Measurements from ENCODE around the gene GDA.
"Not testable (repeated sequence)": the region's sequence is repeated elsewhere in the genome, so short reads cannot be mapped to it uniquely, and the experiment has no call there.

GDA gene

GRCh38 chr9:72211047-72211446, 61.8 kb downstream of the GDA start:
- DNase-seq = no peak

GRCh38 chr9:72213906-72214305, 64.7 kb downstream of the GDA start:
- no peak for DNase-seq

- DNase-seq = no peak
Measured at GRCh38 chr9:72217306-72217842, 68.1 kb downstream of the GDA start.

DNA sequence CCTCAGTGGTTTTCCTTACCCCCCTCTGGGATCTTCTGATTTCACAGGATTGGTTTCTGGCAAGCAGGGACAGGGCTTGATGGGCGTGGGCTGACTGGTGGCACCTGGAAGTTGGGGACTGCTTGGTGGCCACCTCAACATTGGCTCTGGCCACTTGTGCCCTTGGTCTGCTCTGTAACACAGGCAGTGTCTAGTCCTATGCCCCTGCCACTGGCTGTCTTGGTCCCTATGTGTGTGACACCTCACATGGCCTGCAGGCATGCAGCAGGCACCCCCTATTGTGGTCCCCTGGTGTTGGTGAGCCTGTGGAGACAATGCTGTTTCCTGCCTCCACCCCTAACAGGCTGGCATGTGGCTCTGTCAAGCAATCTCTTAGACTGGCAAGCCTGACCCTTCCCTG, 71.3 kb downstream of the GDA start:
- no peak for DNase-seq

GRCh38 chr9:72226146-72226812, 77.0 kb downstream of the GDA start:
- DNase-seq = no peak

- no peak for DNase-seq
Measured at GRCh38 chr9:72228282-72228681, 79.0 kb downstream of the GDA start.

DNA sequence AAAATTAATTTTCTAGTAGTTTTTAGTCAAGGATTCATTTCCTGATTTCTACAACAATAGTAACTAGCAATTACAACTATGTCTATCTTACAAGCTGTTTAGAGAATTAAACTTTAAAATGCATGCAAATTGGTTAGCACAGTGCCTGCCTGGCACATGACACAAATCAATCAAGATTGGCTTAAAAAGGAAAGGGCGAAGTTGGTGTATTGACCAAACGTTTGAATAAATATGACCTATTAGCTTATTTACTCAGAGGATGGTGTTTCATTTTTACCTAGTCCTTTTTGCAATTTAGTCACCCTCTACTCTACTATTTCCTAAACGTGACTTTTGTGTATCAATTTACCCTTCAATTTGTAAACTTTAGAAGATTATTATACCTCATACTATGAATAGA, 83.5 kb downstream of the GDA start:
- no peak for DNase-seq

DNA sequence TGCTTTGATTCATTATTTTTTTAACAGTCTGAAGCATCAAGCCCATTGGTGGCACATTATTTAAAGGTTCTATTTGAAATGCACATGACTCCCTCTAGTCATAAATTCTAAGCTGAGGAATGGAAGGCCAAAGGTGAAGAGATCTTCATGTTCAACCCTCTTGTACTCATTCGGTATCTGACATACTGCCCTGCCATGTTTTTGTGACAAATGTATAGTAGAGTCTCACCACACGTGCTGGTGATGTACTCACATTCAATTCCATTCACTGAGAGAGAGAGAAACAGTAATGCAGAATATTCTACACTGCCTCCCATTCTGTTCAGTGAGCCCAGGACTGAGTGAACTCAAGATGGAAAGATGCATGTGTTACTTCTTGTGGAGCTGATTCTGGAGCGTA, 98.3 kb downstream of the GDA start:
- no peak for DNase-seq

DNA sequence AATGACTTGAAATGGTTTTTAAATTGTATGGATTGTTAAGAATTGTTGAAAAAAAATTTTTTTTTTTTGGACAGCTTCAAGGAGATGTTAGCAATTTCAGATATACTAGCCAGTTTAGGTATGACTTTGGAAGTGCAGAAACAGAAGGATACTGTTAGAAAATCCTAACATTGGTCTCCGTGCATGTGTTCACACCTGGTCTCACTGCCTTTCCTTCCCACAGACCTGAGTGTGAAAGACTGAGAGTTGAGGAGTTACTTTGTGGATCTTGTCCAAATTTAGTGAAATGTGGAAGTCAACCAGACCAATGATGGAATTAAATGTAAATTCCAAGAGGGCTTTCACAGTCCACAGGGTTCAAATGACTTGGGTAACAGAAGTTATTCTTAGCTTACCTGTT, 102.3 kb downstream of the GDA start:
- no peak for DNase-seq

DNA sequence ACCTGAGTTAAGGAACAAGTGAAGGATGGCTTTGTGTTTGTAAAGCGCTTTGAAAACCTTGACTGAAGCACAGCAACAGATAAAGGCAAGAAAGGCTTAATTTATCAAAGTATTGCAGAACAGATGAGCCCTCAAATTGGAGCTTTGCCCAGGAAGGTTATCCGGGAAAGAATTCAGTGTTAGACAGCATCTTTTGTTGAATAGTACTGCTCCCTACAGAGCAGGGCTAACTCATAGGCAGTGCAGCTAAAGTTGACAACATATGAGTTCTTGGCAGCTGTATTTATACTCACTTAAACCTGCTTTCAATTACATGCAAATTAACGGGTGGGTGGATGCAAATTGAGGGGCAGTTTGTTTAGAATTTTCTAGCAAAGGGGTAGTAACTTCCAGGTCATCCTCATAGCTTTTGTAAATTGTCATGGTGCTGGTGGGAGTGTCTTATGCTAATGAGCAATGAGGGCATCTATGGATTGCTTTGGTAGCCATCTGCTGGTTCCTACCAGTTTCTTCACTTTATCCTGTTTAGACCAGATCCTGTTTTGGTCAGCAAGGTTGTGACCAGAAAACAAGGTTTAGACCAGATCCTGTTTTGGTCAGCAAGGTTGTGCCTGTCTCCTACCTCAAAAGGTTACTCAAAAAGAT, 105.8 kb downstream of the GDA start:
- DNase-seq = no peak

DNA sequence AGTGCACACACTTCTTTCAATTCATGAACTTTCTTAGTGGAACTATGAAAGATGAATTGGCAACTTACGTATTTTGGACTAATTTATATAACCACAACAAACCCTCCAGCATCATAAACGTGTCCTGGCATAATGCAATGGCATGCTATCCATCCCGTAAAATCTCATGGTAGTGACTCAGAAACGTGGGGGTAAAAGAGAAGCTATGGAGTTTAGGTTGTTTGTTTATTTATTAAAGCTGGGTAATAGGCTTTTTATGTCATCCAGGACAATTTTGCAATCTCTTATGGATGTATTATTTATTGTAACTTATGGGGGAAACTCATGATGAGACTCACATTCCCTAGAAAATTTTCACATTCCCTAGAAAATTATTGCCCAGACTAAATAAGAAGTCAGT, 106.3 kb downstream of the GDA start:
- no peak for DNase-seq

- DNase-seq = no peak
Measured at GRCh38 chr9:72256931-72257330, 107.7 kb downstream of the GDA start.

DNA sequence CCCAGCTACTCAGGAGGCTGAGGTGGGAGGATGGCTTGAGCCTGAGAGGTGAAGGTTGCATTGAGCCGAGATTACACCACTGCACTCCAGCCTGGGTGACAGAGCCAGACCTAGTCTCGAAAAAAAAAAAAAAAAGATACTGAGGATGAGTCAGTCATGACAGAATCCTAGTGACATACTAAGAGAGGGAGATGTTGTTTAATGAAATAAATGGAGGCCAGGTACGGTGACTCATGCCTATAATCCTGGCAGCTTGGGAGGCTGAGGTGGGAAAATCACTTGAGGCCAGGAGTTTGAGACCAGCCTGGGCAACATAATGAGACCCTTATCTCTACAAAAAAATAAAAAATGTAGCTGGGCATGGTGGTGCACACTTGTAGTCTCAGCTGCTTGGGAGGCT, 108.6 kb downstream of the GDA start:
- DNase-seq = no peak

DNA sequence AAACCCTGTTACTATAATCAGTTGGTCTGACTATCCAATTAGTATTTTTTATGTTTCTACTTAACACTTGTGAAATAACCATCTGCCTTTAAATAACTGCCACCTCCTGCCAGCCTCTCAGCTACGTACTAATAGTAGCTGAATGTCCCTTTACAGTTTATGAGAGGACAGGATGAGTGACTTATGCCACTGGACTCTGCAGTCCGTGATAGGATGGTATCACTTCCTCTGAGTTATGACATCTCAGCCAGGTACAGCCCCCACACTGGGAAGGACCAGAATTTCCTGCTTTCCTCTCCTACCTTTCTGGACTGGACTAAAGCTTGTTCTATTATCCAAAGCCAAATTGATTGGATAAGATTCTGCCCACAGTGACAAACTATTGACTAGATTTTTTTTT, 112.8 kb downstream of the GDA start:
- DNase-seq = no peak

DNA sequence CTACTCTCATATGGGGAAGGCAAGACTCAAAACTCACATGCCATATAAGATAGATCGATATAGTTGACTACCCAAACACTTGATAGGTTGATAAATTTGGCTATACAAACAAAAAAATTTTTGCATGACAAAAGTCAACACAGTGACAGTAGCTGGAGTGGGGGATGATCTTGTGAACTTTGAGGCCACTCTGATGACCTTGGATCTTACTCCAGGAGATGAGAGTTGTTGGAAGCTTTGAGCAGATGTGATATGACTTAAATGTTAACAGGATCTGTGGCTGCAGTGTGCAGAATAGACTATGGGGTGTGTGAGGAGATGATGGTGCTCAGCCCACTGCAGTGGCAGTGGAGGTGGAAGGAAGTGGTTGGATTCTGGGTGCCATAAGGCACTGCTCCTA, 114.3 kb downstream of the GDA start:
- no peak for DNase-seq

DNA sequence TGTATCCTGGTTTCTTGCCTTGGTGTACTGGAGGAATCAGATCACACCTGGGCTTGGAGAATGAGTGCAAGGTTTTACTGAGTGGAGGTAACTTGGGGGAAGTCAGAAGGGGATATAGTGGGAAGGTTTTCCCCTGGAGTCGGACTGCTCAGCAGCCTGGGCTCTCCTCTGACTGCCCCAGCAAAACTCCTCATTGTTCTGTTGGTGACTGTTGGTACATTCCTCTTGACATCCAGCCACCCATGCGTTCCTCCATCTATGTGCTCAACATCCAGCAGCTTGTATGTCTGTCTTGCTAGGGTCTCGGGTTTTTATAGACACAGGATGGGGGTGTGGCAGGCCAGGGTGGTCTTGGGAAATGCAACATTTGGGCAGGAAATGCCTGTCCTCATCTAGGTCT, 119.7 kb downstream of the GDA start:
- DNase-seq = no peak

DNA sequence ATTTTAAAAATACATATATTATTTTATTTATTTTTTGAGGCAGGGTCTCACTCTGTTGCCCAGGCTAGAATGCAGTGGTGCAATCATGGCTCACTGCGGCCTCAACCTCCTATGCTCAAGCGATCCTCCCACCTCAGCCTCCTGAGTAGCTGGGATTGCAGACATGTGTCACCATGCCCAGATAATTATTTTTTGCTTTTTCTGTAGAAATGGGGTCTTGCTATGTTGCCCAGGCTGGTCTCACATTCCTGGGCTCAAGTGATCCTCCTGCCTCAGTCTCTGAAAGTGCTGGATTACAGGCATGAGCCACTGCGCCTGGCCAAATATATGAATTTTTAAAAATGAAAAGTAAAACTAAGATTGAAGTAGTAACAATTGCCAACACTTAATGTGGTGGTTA, 121.1 kb downstream of the GDA start:
- DNase-seq = not testable (repeated sequence)

- DNase-seq = peak; percentile 60
Measured at GRCh38 chr9:72271613-72272478, 122.6 kb downstream of the GDA start.

- DNase-seq = no peak
Measured at GRCh38 chr9:72274441-72274840, 125.2 kb downstream of the GDA start.

GRCh38 chr9:72274916-72275315, 125.7 kb downstream of the GDA start:
- DNase-seq = no peak

DNA sequence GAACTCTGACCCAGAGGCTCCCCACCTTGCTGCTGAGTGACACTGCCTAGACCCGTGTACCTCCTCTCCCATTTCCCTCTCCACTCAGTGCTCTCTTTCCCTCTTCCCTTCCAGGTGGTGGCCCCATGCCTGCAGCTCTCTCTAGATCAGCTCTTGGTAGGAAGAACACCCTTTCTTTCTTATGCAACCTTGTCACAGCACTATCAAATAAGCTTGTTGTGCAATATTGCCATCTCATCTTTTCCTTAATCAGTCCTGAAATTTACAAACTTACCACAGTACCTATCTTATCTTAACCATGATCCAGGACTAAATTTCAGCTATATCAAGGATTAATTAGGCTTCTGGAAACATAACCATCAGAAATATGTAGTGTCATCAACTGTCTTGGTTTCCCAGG, 127.2 kb downstream of the GDA start:
- DNase-seq = no peak

- DNase-seq = no peak
Measured at GRCh38 chr9:72278959-72279358, 129.7 kb downstream of the GDA start.

DNA sequence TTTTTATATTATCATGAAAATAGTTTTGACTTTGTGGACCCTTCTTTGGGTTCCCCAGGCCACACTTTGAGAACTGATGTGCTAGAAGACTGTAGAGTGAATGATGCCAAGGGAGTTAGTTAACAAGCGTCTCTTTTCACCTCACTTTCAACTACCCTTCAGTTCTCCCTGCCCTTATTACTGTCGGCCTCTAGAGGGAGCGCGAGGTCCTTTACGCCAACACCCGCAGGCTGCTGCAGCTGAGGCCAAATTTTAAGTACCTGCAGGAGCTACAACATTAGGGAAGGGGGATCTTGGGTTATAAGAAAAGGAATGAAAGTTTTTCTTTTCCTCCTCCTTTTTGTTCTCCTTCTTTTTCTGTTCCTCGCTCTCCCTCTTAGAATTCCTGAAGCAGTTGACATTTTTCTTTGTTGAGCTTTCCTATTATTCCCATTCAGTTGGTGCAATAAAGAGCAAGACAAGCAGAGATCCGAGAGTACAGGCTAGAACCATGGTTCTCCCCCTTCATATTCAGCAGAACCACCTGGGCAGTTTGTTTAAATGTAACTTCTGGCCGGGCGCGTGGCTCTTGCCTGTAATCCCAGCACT, 131.8 kb downstream of the GDA start:
- peak; percentile 53 for DNase-seq

All from RPMI8226 (cell line).